Tibial nerve (tissue), 4 donors: ENCODE measurements around the gene ARID5A. TPM values are rescaled to one million over a fixed set of nuclear protein-coding genes. Genes with fewer than 3 reads are reported as not detected.

Experiments
- DNase-seq, 2 donors: peaks; one replicate each; pipeline ENCODE4 v3.0.0-alpha.2; 2019; ENCODE audit warnings: low spot score in 2 of 2
- H3K27ac ChIP-seq, 4 donors: fragments of 200-600 bp; sonication (generic) in 3 of 4; one replicate each; pipeline ENCODE4 v1.5.1; 2017 to 2019; ENCODE audit warnings: mild to moderate bottlenecking in 1 of 4
- H3K27me3 ChIP-seq, 2 donors: fragments of 200-600 bp; sonication (generic) in 1 of 2; one replicate each; pipeline versions ENCODE4 v1.5.1 to v1.6.0; 2017 to 2019
- H3K36me3 ChIP-seq, 3 donors: fragments of 200-600 bp; sonication (generic); one replicate each; pipeline ENCODE4 v1.5.1; 2018 to 2019
- H3K4me1 ChIP-seq, 4 donors: fragments of 200-600 bp; sonication (generic) in 3 of 4; one replicate each; pipeline ENCODE4 v1.5.1; 2017 to 2019
- H3K4me3 ChIP-seq, 4 donors: fragments of 200-600 bp; sonication (generic) in 3 of 4; one replicate each; pipeline ENCODE4 v1.5.1; 2017 to 2019; ENCODE audit warnings: mild to moderate bottlenecking in 1 of 4, moderate library complexity in 1 of 4
- H3K9me3 ChIP-seq, 4 donors: fragments of 200-600 bp; sonication (generic) in 3 of 4; one replicate each; pipeline ENCODE4 v1.5.1; 2017 to 2019
- CTCF ChIP-seq, 5 experiments: fragments of 200-600 bp in 3 of 5; fragments of 450-650 bp in 2 of 5; sonication (generic) in 3 of 5; IDR thresholded peaks; one replicate each; pipeline ENCODE4 v1.5.1; 2016 to 2019; ENCODE audit warnings: antibody characterized with exemption in 5 of 5, mild to moderate bottlenecking in 3 of 5, moderate library complexity in 2 of 5
- EP300 ChIP-seq, 2 donors: sonication (generic); formaldehyde crosslinking; IDR thresholded peaks; one replicate each; pipeline ENCODE4 v1.6.1; 2017; ENCODE audit warnings: antibody characterized with exemption in 2 of 2, mild to moderate bottlenecking in 1 of 2
- POLR2A ChIP-seq, 2 donors: fragments of 450-650 bp; IDR thresholded peaks; one replicate each; pipeline ENCODE4 v1.6.1; 2017; ENCODE audit warnings: antibody characterized with exemption in 2 of 2, mild to moderate bottlenecking in 2 of 2, moderate library complexity in 2 of 2
- WGBS, 2 donors: methylation state at CpG; one replicate each; pipeline ENCODE4 v1.1.5; 2018; 5-methylcytosine and 5-hydroxymethylcytosine counted together
- total RNA-seq, 4 donors: library from RNA; depleted of rRNA; stranded (reverse); fragments of >200 nt; gene quantifications; one replicate each; pipeline ENCODE4 v1.1.0, GENCODE V29; 2016

Gene ARID5A
- total RNA-seq, 4 donors from 2014 or later, result 23.8 to 56.4 (median 40.3) TPM

DNA sequence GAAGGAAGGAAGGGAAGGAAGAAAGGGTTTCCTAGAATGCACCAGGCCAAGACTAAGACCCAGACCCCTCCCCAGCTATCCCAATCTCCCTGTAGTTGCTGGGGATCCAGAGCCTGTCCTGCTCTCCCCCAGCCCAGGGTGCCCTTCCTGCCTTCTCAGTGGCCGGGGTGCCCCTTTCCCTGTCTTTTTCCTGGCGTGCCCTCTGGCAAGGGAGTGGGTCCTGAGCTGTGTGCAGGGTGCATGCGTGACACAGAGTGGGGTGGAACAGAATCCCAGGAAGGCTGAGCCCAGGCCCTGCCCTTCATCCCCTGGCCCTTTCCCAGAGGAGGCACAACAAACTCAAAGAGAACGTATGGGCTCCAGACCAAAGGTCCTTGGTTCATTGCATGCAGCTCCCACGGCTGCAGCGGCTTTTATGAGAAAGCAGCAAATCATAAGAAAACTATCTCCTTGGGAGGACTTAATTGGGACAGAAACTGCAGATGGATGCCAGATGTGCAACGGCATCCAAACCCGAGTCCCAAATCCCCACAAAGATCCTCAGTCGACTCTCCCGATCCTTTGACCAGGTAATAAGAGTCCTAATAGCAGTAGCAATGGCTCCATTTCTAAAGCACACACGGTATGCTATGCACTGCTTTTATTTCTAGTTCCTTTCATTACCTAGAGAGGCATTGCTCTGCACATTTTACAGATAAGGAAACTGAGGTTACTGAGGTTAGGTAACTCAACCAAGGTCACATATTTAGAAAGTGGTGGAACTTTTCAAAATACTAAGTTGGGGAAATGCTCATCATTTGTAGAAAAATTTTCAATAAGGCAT lies 12.7 kb upstream of the ARID5A start:
- TF ChIP-seq EP300 (IDR thresholded peaks at IDR 0.05), result no peak
- TF ChIP-seq POLR2A (IDR thresholded peaks at IDR 0.05), result no peak
- no peak for TF ChIP-seq CTCF (IDR thresholded peaks at IDR 0.05)
- H3K36me3 ChIP-seq, result no peaks in the 10 kb centered on the region
- H3K27me3 ChIP-seq, result no peaks in the 10 kb centered on the region
- no peak overlapping the region for H3K27ac ChIP-seq
- DNase-seq, result no peak
- peaks cover 0 to 27% (median 17%) of the 10 kb centered on the region in 4 donors for H3K4me1 ChIP-seq
- no peak overlapping the region for H3K4me3 ChIP-seq
- no peaks in the 10 kb centered on the region for H3K9me3 ChIP-seq
- WGBS, 2 donors, result 43 to 61% methylated on average over 11 of the region's 11 CpGs

GRCh38 chr2:96524482-96525210 lies 11.9 kb upstream of the ARID5A start:
- Histone ChIP-seq H3K4me3 (no peak overlapping the region), H3K27ac (no peak overlapping the region), H3K27me3 (no peaks in the 10 kb centered on the region), H3K9me3 (no peaks in the 10 kb centered on the region), H3K4me1 (peaks cover 0 to 35% (median 20%) of the 10 kb centered on the region in 4 donors), H3K36me3 (no peaks in the 10 kb centered on the region)
- WGBS, 2 donors, result 72 to 75% methylated on average over 14 to 15 of the region's 15 CpGs
- DNase-seq, result no peak
- no peak for TF ChIP-seq EP300 (IDR thresholded peaks at IDR 0.05)
- TF ChIP-seq CTCF (IDR thresholded peaks at IDR 0.05), result no peak
- TF ChIP-seq POLR2A (IDR thresholded peaks at IDR 0.05), result no peak

DNA sequence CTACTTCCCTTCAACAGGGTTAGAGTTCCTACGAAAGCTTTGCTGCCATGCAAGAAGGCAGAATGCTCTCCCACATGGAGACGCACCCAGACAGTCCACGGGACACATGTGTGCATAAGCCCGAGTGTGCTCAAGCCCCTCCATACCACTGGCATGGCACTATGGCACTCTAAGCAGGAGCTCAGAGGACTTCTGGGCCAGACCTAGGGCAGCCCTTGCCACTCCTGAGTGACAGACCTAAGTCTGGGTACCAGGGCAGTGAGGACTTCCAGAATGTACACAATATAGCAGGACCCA lies 11.4 kb upstream of the ARID5A start:
- peaks cover 0 to 40% (median 20%) of the 10 kb centered on the region in 4 donors for H3K4me1 ChIP-seq
- no peaks in the 10 kb centered on the region for H3K9me3 ChIP-seq
- H3K36me3 ChIP-seq, result no peaks in the 10 kb centered on the region
- TF ChIP-seq EP300 (IDR thresholded peaks at IDR 0.05), result no peak
- no peak for TF ChIP-seq CTCF (IDR thresholded peaks at IDR 0.05)
- TF ChIP-seq POLR2A (IDR thresholded peaks at IDR 0.05), result no peak
- H3K4me3 ChIP-seq, result no peak overlapping the region
- DNase-seq, result no peak
- no peaks in the 10 kb centered on the region for H3K27me3 ChIP-seq
- 88 to 90% methylated on average over 4 of the region's 4 CpGs for WGBS, 2 donors
- no peak overlapping the region for H3K27ac ChIP-seq

DNA sequence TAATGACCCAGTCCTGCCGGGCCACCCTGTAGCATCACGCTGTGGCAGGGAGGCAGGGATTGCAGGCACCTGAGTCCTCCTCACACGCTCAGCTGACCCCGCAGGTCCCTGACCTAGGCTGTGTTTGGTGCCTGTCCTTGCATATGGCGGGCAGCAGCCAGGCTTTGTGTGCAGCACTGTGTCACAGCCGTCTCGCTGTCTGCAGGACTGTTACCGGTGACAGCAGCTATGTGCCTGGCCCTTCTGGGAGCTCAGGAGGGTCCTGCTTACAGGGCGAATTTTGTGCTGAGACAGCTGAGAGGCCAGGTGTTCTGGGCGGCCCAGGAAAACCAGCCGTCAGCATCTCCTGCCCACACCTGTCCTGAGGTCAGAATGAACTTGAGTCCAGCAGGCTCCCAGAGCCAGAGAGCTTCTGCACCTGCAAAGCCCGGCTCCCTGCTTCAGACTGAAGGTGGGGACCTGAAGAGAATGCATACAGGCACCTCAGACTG lies 10.4 kb upstream of the ARID5A start:
- TF ChIP-seq CTCF (IDR thresholded peaks at IDR 0.05), result no peak
- no peak for TF ChIP-seq POLR2A (IDR thresholded peaks at IDR 0.05)
- TF ChIP-seq EP300 (IDR thresholded peaks at IDR 0.05), result no peak

More for the DNA sequence above, 10.4 kb upstream of the ARID5A start:
- Histone ChIP-seq H3K27me3 (no peaks in the 10 kb centered on the region), H3K27ac (no peak overlapping the region), H3K36me3 (no peaks in the 10 kb centered on the region), H3K4me3 (no peak overlapping the region), H3K9me3 (no peaks in the 10 kb centered on the region), H3K4me1 (peaks cover 0 to 48% (median 23%) of the 10 kb centered on the region in 4 donors)
- WGBS, 2 donors, result 94 to 98% methylated on average over 12 of the region's 12 CpGs
- DNase-seq, result no peak
